GM12878 (cell line): ENCODE measurements around the gene RAP1GAP2. TPM values are rescaled to one million over a fixed set of nuclear protein-coding genes. Genes with fewer than 3 reads are reported as not detected.

Experiments
- ATAC-seq: fragments of 200-7000 bp; cut with Tn5 transposase; 3 replicates; pipeline ENCODE4 v1.9.1; 2020; ENCODE audit warnings: mild to moderate bottlenecking, moderate library complexity
- BruUV-seq: library from RNA; stranded (reverse); fragments of 400-500 nt; replicated peaks from 2 replicates; lab custom pipeline; 2021; lab: Mats Ljungman, UMichigan
- CTCF ChIA-PET: fragments of 300-600 bp; sonication (Branson Sonifier 250); formaldehyde crosslinking; extraction: SDS; loops from one replicate; lab custom pipeline; 2021; ENCODE audit warnings: inconsistent platforms; lab: Yijun Ruan, JAX
- POLR2A ChIA-PET: fragments of 350-600 bp; formaldehyde crosslinking; extraction: SDS; loops from one replicate; lab custom pipeline; 2021; ENCODE audit warnings: inconsistent platforms; lab: Charles Lee
- RAD21 ChIA-PET: fragments of 300-600 bp; sonication (Branson Sonifier 250); formaldehyde crosslinking; loops from one replicate; lab custom pipeline; 2023; ENCODE audit warnings: antibody characterized with exemption; ENCODE audit not compliant: unreplicated experiment; lab: Charles Lee
- SMC1A ChIA-PET: fragments of 300-600 bp; sonication (Branson Sonifier 250); formaldehyde crosslinking; loops from one replicate; lab custom pipeline; 2023; ENCODE audit not compliant: unreplicated experiment, uncharacterized antibody; lab: Charles Lee
- DNase-seq: peaks from one replicate; pipeline ENCODE4 v3.0.0-alpha.2; 2011; ENCODE audit warnings: low read depth, low spot score
- FAIRE-seq: peaks from 3 replicates; lab custom pipeline; 2011; peaks lifted over from hg19 to GRCh38; lab: Jason Lieb, UNC
- H2AFZ ChIP-seq: 2 replicates; pipeline ENCODE4 v1.6.0; 2011; ENCODE audit warnings: low read depth, low read length, control low read depth; ENCODE audit not compliant: control insufficient read depth
- H3K27ac ChIP-seq: 2 replicates; pipeline ENCODE4 v1.5.1; 2011; ENCODE audit warnings: control low read depth; ENCODE audit not compliant: control insufficient read depth, insufficient read depth
- H3K27me3 ChIP-seq, 2 experiments: replicated peaks in 1 of 2; 2 replicates each; pipeline versions ENCODE4 v1.6.0 to v1.6.1; 2011; ENCODE audit warnings: low read length in 1 of 2; ENCODE audit not compliant: control insufficient read depth in 2 of 2, insufficient read depth in 2 of 2
- H3K36me3 ChIP-seq, 2 experiments: 2 replicates each; pipeline ENCODE4 v1.5.1; 2011; ENCODE audit warnings: low read length in 1 of 2; ENCODE audit not compliant: control insufficient read depth in 2 of 2, insufficient read depth in 2 of 2
- H3K4me1 ChIP-seq: 2 replicates; pipeline ENCODE4 v1.6.1; 2011; ENCODE audit warnings: mild to moderate bottlenecking, low read length, moderate library complexity, mixed read lengths; ENCODE audit not compliant: control insufficient read depth, insufficient read depth
- H3K4me2 ChIP-seq: 2 replicates; pipeline ENCODE4 v1.6.0; 2011; ENCODE audit warnings: control low read depth; ENCODE audit not compliant: control insufficient read depth, insufficient read depth
- H3K4me3 ChIP-seq: fragments of 200-600 bp; sonication (generic); 2 replicates; pipeline ENCODE4 v1.5.1; 2016
- H3K79me2 ChIP-seq: 2 replicates; pipeline ENCODE4 v1.6.0; 2011; ENCODE audit warnings: low read length; ENCODE audit not compliant: control insufficient read depth, insufficient read depth
- H3K9ac ChIP-seq: 2 replicates; pipeline ENCODE4 v1.8.0; 2011; ENCODE audit warnings: low read length, control low read depth, mixed read lengths; ENCODE audit not compliant: control insufficient read depth, insufficient read depth
- H3K9me3 ChIP-seq: replicated peaks from 3 replicates; pipeline ENCODE4 v1.5.1; 2011; ENCODE audit warnings: mild to moderate bottlenecking, low read length; ENCODE audit not compliant: control insufficient read depth, insufficient read depth
- H4K20me1 ChIP-seq: 2 replicates; pipeline ENCODE4 v1.6.0; 2011; ENCODE audit not compliant: control insufficient read depth, insufficient read depth
- BCL11A ChIP-seq: IDR thresholded peaks from 2 replicates; pipeline ENCODE4 v1.6.1; 2011; ENCODE audit warnings: low read depth, low read length
- BMI1 ChIP-seq: fragments of 450-650 bp; IDR thresholded peaks from 2 replicates; pipeline ENCODE4 v1.6.1; 2016; ENCODE audit warnings: mild to moderate bottlenecking, moderate library complexity, borderline replicate concordance
- EED ChIP-seq: sonication (generic); IDR thresholded peaks from 2 replicates; pipeline ENCODE4 v1.6.1; 2016; ENCODE audit warnings: antibody characterized with exemption, low read depth
- EP300 ChIP-seq, 2 experiments: fragments of 150-350 bp in 1 of 2; IDR thresholded peaks; 2 replicates each; pipeline ENCODE4 v1.6.1; 2011 to 2012; ENCODE audit warnings: low read depth in 2 of 2, low read length in 2 of 2, borderline replicate concordance in 1 of 2, improper control_type of control experiment in 1 of 2, inconsistent platforms in 1 of 2; ENCODE audit not compliant: control insufficient read depth in 1 of 2
- GABPA ChIP-seq: IDR thresholded peaks from 2 replicates; pipeline ENCODE4 v1.6.1; 2014; ENCODE audit warnings: antibody characterized with exemption, low read depth, mild to moderate bottlenecking, inconsistent platforms
- HDGF ChIP-seq: fragments of 450-650 bp; IDR thresholded peaks from 2 replicates; pipeline ENCODE4 v1.6.1; 2016; ENCODE audit warnings: antibody characterized with exemption
- MEF2B ChIP-seq: fragments of 450-650 bp; IDR thresholded peaks from 2 replicates; pipeline ENCODE4 v1.6.1; 2018; ENCODE audit warnings: mild to moderate bottlenecking, moderate library complexity; ENCODE audit not compliant: partially characterized antibody, poor library complexity, severe bottlenecking
- RAD51 ChIP-seq: fragments of 450-650 bp; IDR thresholded peaks from 2 replicates; pipeline ENCODE4 v1.6.1; 2016; ENCODE audit warnings: moderate library complexity, mild to moderate bottlenecking, inconsistent platforms
- TAF1 ChIP-seq: IDR thresholded peaks from 2 replicates; pipeline ENCODE4 v1.6.1; 2011; ENCODE audit warnings: mild to moderate bottlenecking, low read depth, low read length, borderline replicate concordance
- ZNF274 ChIP-seq: IDR thresholded peaks from one replicate; pipeline ENCODE4 v1.8.0; 2011; ENCODE audit not compliant: insufficient read length, insufficient read depth
- WGBS: methylation state at CpG from one replicate; pipeline ENCODE4 v1.1.6; 2016; ENCODE audit warnings: low lambda C conversion rate; ENCODE audit not compliant: insufficient replicate concordance, insufficient coverage; ENCODE audit errors: missing lambda C conversion rate; 5-methylcytosine and 5-hydroxymethylcytosine counted together
- in situ Hi-C: fragments of 300-500 bp; cut with MboI; formaldehyde crosslinking; loops from 9 replicates; pipeline ENCODE4 v1.14.3; 2018; ENCODE audit warnings: mixed read lengths
- intact Hi-C: fragments of 100-400 bp; cut with micrococcal nuclease; formaldehyde crosslinking; loops from one replicate; pipeline ENCODE4 v1.14.2; 2022; ENCODE audit not compliant: unreplicated experiment
- polyA plus RNA-seq, 11 experiments: library from polyadenylated mRNA; depleted of rRNA in 4 of 11; unstranded in 6 of 11; stranded (reverse) in 5 of 11; fragments of >200 nt; fragmentation: Nextera tagmentation in 4 of 11; fragmentation: Illumina TruSeq in 1 of 11; extraction: Ambion mirVana in 4 of 11; extraction: Trizol in 1 of 11; gene quantifications; 1 replicate in 1 of 11; 2 replicates in 10 of 11; pipeline versions ENCODE4 v1.2.1 to v1.2.3, GENCODE V29; 2011 to 2016; ENCODE audit warnings: inconsistent platforms in 2 of 11, missing spikeins in 2 of 11, low read depth in 1 of 11
- total RNA-seq, 4 experiments: library from RNA; depleted of rRNA in 3 of 4; stranded (reverse); fragments of >200 nt in 3 of 4; fragmentation: Illumina TruSeq in 1 of 4; extraction: Trizol in 1 of 4; gene quantifications; 2 replicates each; pipeline versions ENCODE4 v1.2.1 to v1.2.3, GENCODE V29; 2013 to 2021
- TF ChIP-seq, protein P1 (sequence below): fragments of 450-650 bp; IDR thresholded peaks from 2 replicates; pipeline ENCODE4 v1.6.1; 2014; ENCODE audit warnings: mild to moderate bottlenecking
- TF ChIP-seq, protein P2 (sequence below): fragments of 150-350 bp; IDR thresholded peaks from 2 replicates; pipeline ENCODE4 v1.6.1; 2016; ENCODE audit warnings: low read depth, low read length
- TF ChIP-seq, protein P3 (sequence below): IDR thresholded peaks from 2 replicates; pipeline ENCODE4 v1.6.1; 2012; ENCODE audit warnings: mild to moderate bottlenecking, low read depth, low read length

RAP1GAP2 gene
- total and polyA plus RNA-seq, 10 of the 15 experiments (the other 5 are each of a cell fraction or from before 2014, with no cell fraction given): 0.03 to 0.95 (median 0.49) TPM; not detected in 2

DNA sequence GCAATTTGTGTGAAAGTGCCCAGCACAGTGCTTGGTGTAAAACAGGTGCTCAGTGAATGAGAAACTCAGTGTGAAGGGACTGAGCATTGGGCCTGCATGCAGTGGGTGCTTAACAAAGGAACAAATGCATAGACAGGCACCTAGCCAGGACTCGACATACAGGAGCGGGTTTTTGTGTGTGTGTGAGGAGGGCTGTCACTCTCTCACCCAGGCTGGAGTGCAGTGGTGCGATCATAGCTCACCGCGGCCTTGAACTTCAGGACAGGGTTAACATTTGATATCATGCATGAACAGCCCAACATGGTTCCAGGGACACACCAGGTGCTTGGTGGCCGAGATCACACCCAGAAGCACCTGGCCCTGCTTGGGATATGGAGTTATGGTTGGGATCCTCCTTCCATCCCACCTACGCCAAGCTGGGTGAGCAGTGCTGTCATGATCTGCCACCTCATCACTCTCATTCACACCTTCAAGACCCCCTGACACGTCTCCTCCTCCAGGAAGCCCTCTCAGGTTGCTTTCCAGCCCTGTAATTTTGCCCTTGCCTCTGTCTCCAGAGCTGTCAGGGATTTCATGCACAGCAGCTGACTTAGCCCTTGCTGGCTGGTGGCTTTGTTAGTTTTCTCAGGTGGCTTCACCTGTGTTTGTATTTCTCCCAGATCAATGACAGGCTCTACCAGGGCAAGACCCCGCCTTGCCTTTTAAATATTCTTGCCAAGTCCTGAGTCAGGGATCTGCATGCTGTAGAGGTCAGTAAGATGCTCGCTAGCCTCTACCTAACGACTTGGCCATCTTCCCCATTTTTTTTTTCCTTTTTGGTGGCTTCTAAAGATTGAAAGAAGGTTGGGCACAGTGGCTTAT, 200.8 kb downstream of the RAP1GAP2 start:
- SMC1A ChIA-PET: no interaction called here
- intact Hi-C loops (no loop called here), in situ Hi-C loops (no loop called here)
- CTCF ChIA-PET: no interaction called here
- H3K36me3 ChIP-seq: no peaks in the 10 kb centered on the region
- POLR2A ChIA-PET: no interaction called here
- no peaks in the 10 kb centered on the region for H3K79me2 ChIP-seq
- H3K4me3 ChIP-seq: no peak overlapping the region
- BruUV-seq: no TSS peak
- H3K27ac ChIP-seq: no peak overlapping the region
- FAIRE-seq (no peak), ATAC-seq (no peak), DNase-seq (no peak)
- no peaks in the 10 kb centered on the region; a peak in 1 of 4 replicates for H3K27me3 ChIP-seq
- H2AFZ ChIP-seq: no peak overlapping the region
- H3K9ac ChIP-seq: no peak overlapping the region
- peaks cover 5% of the 10 kb centered on the region for H3K4me1 ChIP-seq
- no peaks in the 10 kb centered on the region for H3K9me3 ChIP-seq
- RAD21 ChIA-PET: no interaction called here
- no peaks in the 10 kb centered on the region for H4K20me1 ChIP-seq
- no peak overlapping the region for H3K4me2 ChIP-seq
- 48% methylated on average over 11 of the region's 11 CpGs for WGBS
- TF ChIP-seq BMI1: no peak
- no peak for TF ChIP-seq TAF1
- TF ChIP-seq, protein P1, sequence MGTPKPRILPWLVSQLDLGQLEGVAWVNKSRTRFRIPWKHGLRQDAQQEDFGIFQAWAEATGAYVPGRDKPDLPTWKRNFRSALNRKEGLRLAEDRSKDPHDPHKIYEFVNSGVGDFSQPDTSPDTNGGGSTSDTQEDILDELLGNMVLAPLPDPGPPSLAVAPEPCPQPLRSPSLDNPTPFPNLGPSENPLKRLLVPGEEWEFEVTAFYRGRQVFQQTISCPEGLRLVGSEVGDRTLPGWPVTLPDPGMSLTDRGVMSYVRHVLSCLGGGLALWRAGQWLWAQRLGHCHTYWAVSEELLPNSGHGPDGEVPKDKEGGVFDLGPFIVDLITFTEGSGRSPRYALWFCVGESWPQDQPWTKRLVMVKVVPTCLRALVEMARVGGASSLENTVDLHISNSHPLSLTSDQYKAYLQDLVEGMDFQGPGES: no peak
- no peak for TF ChIP-seq HDGF
- no peak for TF ChIP-seq ZNF274
- no peak for TF ChIP-seq GABPA
- TF ChIP-seq, protein P2, sequence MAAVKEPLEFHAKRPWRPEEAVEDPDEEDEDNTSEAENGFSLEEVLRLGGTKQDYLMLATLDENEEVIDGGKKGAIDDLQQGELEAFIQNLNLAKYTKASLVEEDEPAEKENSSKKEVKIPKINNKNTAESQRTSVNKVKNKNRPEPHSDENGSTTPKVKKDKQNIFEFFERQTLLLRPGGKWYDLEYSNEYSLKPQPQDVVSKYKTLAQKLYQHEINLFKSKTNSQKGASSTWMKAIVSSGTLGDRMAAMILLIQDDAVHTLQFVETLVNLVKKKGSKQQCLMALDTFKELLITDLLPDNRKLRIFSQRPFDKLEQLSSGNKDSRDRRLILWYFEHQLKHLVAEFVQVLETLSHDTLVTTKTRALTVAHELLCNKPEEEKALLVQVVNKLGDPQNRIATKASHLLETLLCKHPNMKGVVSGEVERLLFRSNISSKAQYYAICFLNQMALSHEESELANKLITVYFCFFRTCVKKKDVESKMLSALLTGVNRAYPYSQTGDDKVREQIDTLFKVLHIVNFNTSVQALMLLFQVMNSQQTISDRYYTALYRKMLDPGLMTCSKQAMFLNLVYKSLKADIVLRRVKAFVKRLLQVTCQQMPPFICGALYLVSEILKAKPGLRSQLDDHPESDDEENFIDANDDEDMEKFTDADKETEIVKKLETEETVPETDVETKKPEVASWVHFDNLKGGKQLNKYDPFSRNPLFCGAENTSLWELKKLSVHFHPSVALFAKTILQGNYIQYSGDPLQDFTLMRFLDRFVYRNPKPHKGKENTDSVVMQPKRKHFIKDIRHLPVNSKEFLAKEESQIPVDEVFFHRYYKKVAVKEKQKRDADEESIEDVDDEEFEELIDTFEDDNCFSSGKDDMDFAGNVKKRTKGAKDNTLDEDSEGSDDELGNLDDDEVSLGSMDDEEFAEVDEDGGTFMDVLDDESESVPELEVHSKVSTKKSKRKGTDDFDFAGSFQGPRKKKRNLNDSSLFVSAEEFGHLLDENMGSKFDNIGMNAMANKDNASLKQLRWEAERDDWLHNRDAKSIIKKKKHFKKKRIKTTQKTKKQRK: no peak
- TF ChIP-seq MEF2B: no peak
- TF ChIP-seq RAD51: no peak
- no peak for TF ChIP-seq EP300 (IDR thresholded peaks at IDR 0.05; ENCODE audit: borderline replicate concordance in 1 of 2, control insufficient read depth in 1 of 2, low read depth in 2 of 2, low read length in 2 of 2)
- TF ChIP-seq, protein P3, sequence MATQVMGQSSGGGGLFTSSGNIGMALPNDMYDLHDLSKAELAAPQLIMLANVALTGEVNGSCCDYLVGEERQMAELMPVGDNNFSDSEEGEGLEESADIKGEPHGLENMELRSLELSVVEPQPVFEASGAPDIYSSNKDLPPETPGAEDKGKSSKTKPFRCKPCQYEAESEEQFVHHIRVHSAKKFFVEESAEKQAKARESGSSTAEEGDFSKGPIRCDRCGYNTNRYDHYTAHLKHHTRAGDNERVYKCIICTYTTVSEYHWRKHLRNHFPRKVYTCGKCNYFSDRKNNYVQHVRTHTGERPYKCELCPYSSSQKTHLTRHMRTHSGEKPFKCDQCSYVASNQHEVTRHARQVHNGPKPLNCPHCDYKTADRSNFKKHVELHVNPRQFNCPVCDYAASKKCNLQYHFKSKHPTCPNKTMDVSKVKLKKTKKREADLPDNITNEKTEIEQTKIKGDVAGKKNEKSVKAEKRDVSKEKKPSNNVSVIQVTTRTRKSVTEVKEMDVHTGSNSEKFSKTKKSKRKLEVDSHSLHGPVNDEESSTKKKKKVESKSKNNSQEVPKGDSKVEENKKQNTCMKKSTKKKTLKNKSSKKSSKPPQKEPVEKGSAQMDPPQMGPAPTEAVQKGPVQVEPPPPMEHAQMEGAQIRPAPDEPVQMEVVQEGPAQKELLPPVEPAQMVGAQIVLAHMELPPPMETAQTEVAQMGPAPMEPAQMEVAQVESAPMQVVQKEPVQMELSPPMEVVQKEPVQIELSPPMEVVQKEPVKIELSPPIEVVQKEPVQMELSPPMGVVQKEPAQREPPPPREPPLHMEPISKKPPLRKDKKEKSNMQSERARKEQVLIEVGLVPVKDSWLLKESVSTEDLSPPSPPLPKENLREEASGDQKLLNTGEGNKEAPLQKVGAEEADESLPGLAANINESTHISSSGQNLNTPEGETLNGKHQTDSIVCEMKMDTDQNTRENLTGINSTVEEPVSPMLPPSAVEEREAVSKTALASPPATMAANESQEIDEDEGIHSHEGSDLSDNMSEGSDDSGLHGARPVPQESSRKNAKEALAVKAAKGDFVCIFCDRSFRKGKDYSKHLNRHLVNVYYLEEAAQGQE: no peak
- TF ChIP-seq BCL11A: no peak
- no peak for TF ChIP-seq EED
